ENCODE data around the gene PSMB7. TPM values are rescaled to one million over a fixed set of nuclear protein-coding genes. Genes with fewer than 3 reads are reported as not detected.

The PSMB7 gene
- total and polyA plus RNA-seq, 2 of the 4 experiments (the other 2 are of a cell fraction) = 340 to 430 TPM

DNA sequence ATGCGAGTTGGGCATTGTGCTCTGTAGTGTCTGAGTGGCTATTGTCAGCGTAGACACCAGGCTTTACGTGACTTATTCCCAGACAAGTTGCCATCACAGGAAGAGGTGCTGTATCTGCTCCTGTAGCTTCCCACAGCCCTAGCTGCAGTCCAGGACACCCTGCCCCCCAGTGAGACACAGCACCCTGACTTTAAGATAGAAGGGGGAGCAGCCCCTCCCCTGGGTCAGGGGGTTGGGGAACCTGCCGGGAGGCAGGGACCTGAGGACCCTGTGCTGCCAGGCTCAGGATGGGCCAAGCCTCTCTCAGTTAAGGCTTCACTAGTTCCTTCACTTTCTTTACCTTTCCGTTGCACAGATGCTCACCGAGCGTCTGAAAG, 82.1 kb downstream of the PSMB7 start:
- H3K4me2 ChIP-seq (ENCODE audit: low read depth, low read length) = no peak overlapping the region
- in situ Hi-C loops (cut with MboI; ENCODE audit: low sequenced_read_pairs) = no loop called here
- H2AFZ ChIP-seq (replicated peaks; ENCODE audit: low read length, poor library complexity) = no peak overlapping the region
- BruUV-seq (replicated peaks) = no TSS peak
- H2BK20ac ChIP-seq (ENCODE audit: low read depth, low read length) = no peak overlapping the region
- no peak overlapping the region for H3K4me3 ChIP-seq (ENCODE audit: insufficient read depth, low read depth, low read length)
- no peak overlapping the region for H3K56ac ChIP-seq (ENCODE audit: extremely low read depth, insufficient read depth, low read length)
- no peak overlapping the region for H4K8ac ChIP-seq (ENCODE audit: low read depth in 2 of 2, low read length in 2 of 2)
- H4K91ac ChIP-seq (ENCODE audit: insufficient read depth, low read depth, low read length) = no peak overlapping the region
- no peak overlapping the region for H2AK9ac ChIP-seq (replicated peaks; ENCODE audit: low read depth, low read length, poor library complexity)
- no peak overlapping the region for H3K18ac ChIP-seq (ENCODE audit: low read depth, low read length)
- dilution Hi-C loops (cut with HindIII; ENCODE audit: low sequenced_read_pairs, unreplicated experiment) = no loop called here
- no peak overlapping the region for H3K9ac ChIP-seq (ENCODE audit: low read depth, low read length)
- TF ChIP-seq BHLHE40 (IDR thresholded peaks at IDR 0.05; ENCODE audit: low read depth, low read length) (no peak), MAFK (IDR thresholded peaks at IDR 0.05; ENCODE audit: low read depth, low read length) (no peak), CEBPB (IDR thresholded peaks at IDR 0.05; ENCODE audit: low read depth, low read length) (no peak)
- TF ChIP-seq, protein P1, sequence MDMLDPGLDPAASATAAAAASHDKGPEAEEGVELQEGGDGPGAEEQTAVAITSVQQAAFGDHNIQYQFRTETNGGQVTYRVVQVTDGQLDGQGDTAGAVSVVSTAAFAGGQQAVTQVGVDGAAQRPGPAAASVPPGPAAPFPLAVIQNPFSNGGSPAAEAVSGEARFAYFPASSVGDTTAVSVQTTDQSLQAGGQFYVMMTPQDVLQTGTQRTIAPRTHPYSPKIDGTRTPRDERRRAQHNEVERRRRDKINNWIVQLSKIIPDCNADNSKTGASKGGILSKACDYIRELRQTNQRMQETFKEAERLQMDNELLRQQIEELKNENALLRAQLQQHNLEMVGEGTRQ (IDR thresholded peaks at IDR 0.05; ENCODE audit: low read depth, low read length) = no peak
- WGBS, 2 experiments (ENCODE audit: extremely low coverage in 2 of 2, insufficient read length in 1 of 2) = 100% methylated on average over 1 of the region's 7 CpGs; no CpG with 5 or more reads in 1 of the 2 experiments
- no peak for DNase-seq
- H4K5ac ChIP-seq (ENCODE audit: low read depth, low read length) = no peak overlapping the region
- ChIA-PET CTCF (no interaction called here), POLR2A (ENCODE audit: unreplicated experiment) (no interaction called here)
- H3K27ac ChIP-seq (ENCODE audit: insufficient read depth, low read length) = no peak overlapping the region
- ATAC-seq (ENCODE audit: low read depth) = no peak
- H4K20me1 ChIP-seq (ENCODE audit: insufficient read depth, low read length) = peaks cover 9% of the 10 kb centered on the region; the same call in 1 of the 2 replicates
- H3K14ac ChIP-seq (replicated peaks; ENCODE audit: low read depth, low read length) = no peak overlapping the region
- H3K9me1 ChIP-seq (ENCODE audit: insufficient read depth, low read length) = peaks cover 3% of the 10 kb centered on the region; the same call in 1 of the 2 replicates
- H3K36me3 ChIP-seq (ENCODE audit: control insufficient read depth, insufficient read depth, low read length) = peaks cover 83% of the 10 kb centered on the region
- H3K4ac ChIP-seq (ENCODE audit: low read depth, low read length) = no peak overlapping the region
- no peak overlapping the region for H2BK120ac ChIP-seq (ENCODE audit: low read depth, low read length)
- no peak overlapping the region for H2BK5ac ChIP-seq (ENCODE audit: low read depth, low read length, poor library complexity, severe bottlenecking)
- no peak overlapping the region for H2AK5ac ChIP-seq (ENCODE audit: low read depth, low read length)
- no peaks in the 10 kb centered on the region for H3K9me3 ChIP-seq (ENCODE audit: control insufficient read depth, insufficient read depth, low read length)
- H3K27me3 ChIP-seq (ENCODE audit: control insufficient read depth, insufficient read depth, low read length) = no peaks in the 10 kb centered on the region
- no peaks in the 10 kb centered on the region for H3K4me1 ChIP-seq (ENCODE audit: control insufficient read depth, insufficient read depth, low read length)
- peaks cover 13 to 58% of the 10 kb centered on the region in 2 experiments for H3K79me1 ChIP-seq (ENCODE audit: low read depth in 1 of 2, low read length in 2 of 2)
- H2BK15ac ChIP-seq (ENCODE audit: low read depth, low read length) = no peak overlapping the region
- intact Hi-C loops (cut with micrococcal nuclease) = no loop called here
- no peak overlapping the region for H3K23ac ChIP-seq (ENCODE audit: low read depth, low read length)
